Trophoblast cell (in vitro differentiated cells and primary cell): Measurements from ENCODE around the gene SMPD3.

ENCODE experiments used
- DNase-seq, 2 donors: peaks; one replicate each; pipeline ENCODE4 v3.0.0-alpha.2; 2016
- H2AFZ ChIP-seq: 2 replicates; pipeline ENCODE4 v1.6.1; 2013; ENCODE audit warnings: low read length, moderate library complexity, mild to moderate bottlenecking; ENCODE audit not compliant: insufficient read depth, poor library complexity
- H2AK5ac ChIP-seq: 2 replicates; pipeline ENCODE4 v1.6.1; 2013; ENCODE audit warnings: mild to moderate bottlenecking, low read length
- H2BK120ac ChIP-seq: 2 replicates; pipeline ENCODE4 v1.6.1; 2013; ENCODE audit warnings: low read length, mild to moderate bottlenecking, moderate library complexity; ENCODE audit not compliant: insufficient read depth, poor library complexity
- H2BK12ac ChIP-seq: 2 replicates; pipeline ENCODE4 v1.6.1; 2013; ENCODE audit warnings: mild to moderate bottlenecking, low read length, moderate library complexity
- H2BK5ac ChIP-seq: 2 replicates; pipeline ENCODE4 v1.6.1; 2013; ENCODE audit warnings: low read length, low read depth, moderate library complexity, mild to moderate bottlenecking; ENCODE audit not compliant: poor library complexity
- H3K14ac ChIP-seq: 2 replicates; pipeline ENCODE4 v1.6.1; 2013; ENCODE audit warnings: mild to moderate bottlenecking, low read length
- H3K18ac ChIP-seq: 2 replicates; pipeline ENCODE4 v1.6.1; 2013; ENCODE audit warnings: mild to moderate bottlenecking, low read length
- H3K23ac ChIP-seq: 2 replicates; pipeline ENCODE4 v1.6.1; 2013; ENCODE audit warnings: low read length
- H3K27ac ChIP-seq: 2 replicates; pipeline ENCODE4 v1.5.1; 2013; ENCODE audit warnings: low read depth, mild to moderate bottlenecking, inconsistent platforms, low read length, moderate library complexity
- H3K27me3 ChIP-seq: 2 replicates; pipeline ENCODE4 v1.6.1; 2013; ENCODE audit warnings: inconsistent platforms, mild to moderate bottlenecking, low read length, moderate library complexity; ENCODE audit not compliant: insufficient read depth
- H3K36me3 ChIP-seq, 2 experiments: 1 replicate in 1 of 2; 2 replicates in 1 of 2; pipeline ENCODE4 v1.6.1; 2013; ENCODE audit warnings: low read length in 2 of 2, mild to moderate bottlenecking in 2 of 2, moderate library complexity in 1 of 2; ENCODE audit not compliant: insufficient read depth in 2 of 2, control insufficient read depth in 1 of 2
- H3K4ac ChIP-seq: 2 replicates; pipeline ENCODE4 v1.6.1; 2013; ENCODE audit warnings: low read depth, mild to moderate bottlenecking, low read length, moderate library complexity
- H3K4me1 ChIP-seq, 2 experiments: 1 replicate in 1 of 2; 2 replicates in 1 of 2; pipeline ENCODE4 v1.6.1; 2013; ENCODE audit warnings: low read length in 2 of 2, mild to moderate bottlenecking in 2 of 2, moderate library complexity in 1 of 2; ENCODE audit not compliant: insufficient read depth in 2 of 2, control insufficient read depth in 1 of 2
- H3K4me2 ChIP-seq: 2 replicates; pipeline ENCODE4 v1.6.1; 2013; ENCODE audit warnings: inconsistent platforms, mild to moderate bottlenecking, low read length, moderate library complexity
- H3K4me3 ChIP-seq: 2 replicates; pipeline ENCODE4 v1.5.1; 2013; ENCODE audit warnings: mild to moderate bottlenecking, low read depth, low read length, inconsistent platforms
- H3K79me1 ChIP-seq: one replicate; pipeline ENCODE4 v1.6.1; 2013; ENCODE audit warnings: low read length
- H3K79me2 ChIP-seq: 2 replicates; pipeline ENCODE4 v1.6.1; 2013; ENCODE audit warnings: low read length, mild to moderate bottlenecking; ENCODE audit not compliant: control insufficient read depth, insufficient read depth, poor library complexity
- H3K9ac ChIP-seq: 2 replicates; pipeline ENCODE4 v1.6.1; 2013; ENCODE audit warnings: mild to moderate bottlenecking, low read length
- H3K9me3 ChIP-seq: 2 replicates; pipeline ENCODE4 v1.6.1; 2013; ENCODE audit warnings: low read depth, mild to moderate bottlenecking, control low read depth, inconsistent platforms, low read length; ENCODE audit not compliant: insufficient read depth
- H4K12ac ChIP-seq: 2 replicates; pipeline ENCODE4 v1.6.1; 2013; ENCODE audit warnings: low read depth, mild to moderate bottlenecking, low read length, moderate library complexity
- H4K8ac ChIP-seq: 2 replicates; pipeline ENCODE4 v1.6.1; 2013; ENCODE audit warnings: low read depth, mild to moderate bottlenecking, low read length, moderate library complexity
- H4K91ac ChIP-seq: one replicate; pipeline ENCODE4 v1.6.1; 2013; ENCODE audit warnings: low read depth, mild to moderate bottlenecking, low read length, moderate library complexity
- WGBS: extraction: QIAGEN DNeasy Blood & Tissue Kit; methylation state at CpG from one replicate; pipeline ENCODE4 v1.1.7; 2013; ENCODE audit warnings: missing lambda C conversion rate; ENCODE audit not compliant: insufficient read length, insufficient coverage; ENCODE audit errors: extremely low coverage; 5-methylcytosine and 5-hydroxymethylcytosine counted together

SMPD3 gene

DNA sequence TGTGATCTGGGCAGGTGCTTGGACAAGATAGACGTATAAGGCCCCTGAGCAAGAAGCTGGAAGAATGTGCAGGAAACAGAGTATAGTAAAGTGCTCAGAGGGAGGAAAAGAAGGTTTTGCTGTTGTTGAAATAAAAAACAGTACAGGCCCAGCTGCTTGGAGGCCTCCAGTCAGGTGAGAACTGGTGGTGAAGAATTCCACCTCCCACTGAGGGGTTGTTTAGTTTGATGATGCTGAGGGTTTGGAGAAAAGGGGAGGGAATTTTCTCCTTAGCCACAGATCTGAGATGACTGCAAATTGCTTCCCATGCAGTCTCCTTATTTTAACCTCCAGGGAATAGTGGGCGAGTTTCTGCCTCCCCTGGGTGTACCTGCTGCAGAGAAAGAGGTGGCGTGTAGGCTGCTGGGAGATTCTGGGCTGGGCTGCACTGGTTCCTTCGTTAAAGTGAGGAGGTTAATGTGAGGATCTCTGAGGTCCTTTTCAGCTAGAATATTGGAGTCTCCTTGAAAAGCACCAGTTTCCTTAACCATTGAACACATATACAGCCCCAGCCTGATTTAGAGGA is 25.8 kb downstream of the SMPD3 start:
- Histone ChIP-seq H2AK5ac (no peak overlapping the region), H4K91ac (no peak overlapping the region), H3K36me3 (no peaks in the 10 kb centered on the region), H3K27ac (no peak overlapping the region), H3K23ac (no peak overlapping the region), H4K12ac (no peak overlapping the region), H3K4ac (no peak overlapping the region), H3K18ac (no peak overlapping the region), H2BK5ac (no peak overlapping the region), H3K4me2 (no peak overlapping the region), H3K79me2 (no peaks in the 10 kb centered on the region), H2AFZ (no peak overlapping the region), H3K4me3 (no peak overlapping the region), H3K9ac (no peak overlapping the region), H4K8ac (no peak overlapping the region), H2BK120ac (no peak overlapping the region), H3K79me1 (no peaks in the 10 kb centered on the region), H2BK12ac (no peak overlapping the region), H3K27me3 (no peaks in the 10 kb centered on the region), H3K9me3 (peaks cover 3% of the 10 kb centered on the region), H3K4me1 (no peaks in the 10 kb centered on the region), H3K14ac (no peak overlapping the region)
- DNase-seq, result no peak
- WGBS, result no CpG with 5 or more reads among the region's 4 CpGs

DNA sequence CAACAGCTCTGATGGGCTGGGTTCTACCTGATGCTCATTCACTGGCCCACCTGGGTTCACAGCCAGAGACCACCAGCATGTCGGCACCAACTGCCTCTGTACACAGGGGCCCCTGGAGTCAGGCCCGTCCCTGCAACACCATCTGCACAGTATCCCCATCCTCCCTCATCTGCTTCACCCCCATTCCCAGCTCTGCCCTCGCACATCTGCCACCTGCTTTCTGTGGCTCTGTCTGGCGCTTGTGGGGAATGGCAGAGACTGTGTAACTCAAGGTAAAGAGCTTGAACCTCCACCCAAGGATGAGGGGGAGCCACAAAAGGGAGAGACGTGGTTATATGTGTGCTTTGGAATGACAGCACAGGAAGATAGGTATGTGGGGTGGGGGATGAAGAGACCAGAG is 27.2 kb downstream of the SMPD3 start:
- no peak overlapping the region for H2AFZ ChIP-seq
- H3K4me2 ChIP-seq, result no peak overlapping the region
- no peak overlapping the region for H2BK5ac ChIP-seq
- H3K14ac ChIP-seq, result no peak overlapping the region
- no peaks in the 10 kb centered on the region for H3K4me1 ChIP-seq
- H3K18ac ChIP-seq, result no peak overlapping the region
- peak overlapping the region; percentile 19 for H3K23ac ChIP-seq
- no peak overlapping the region for H4K12ac ChIP-seq
- no peak overlapping the region for H3K4me3 ChIP-seq
- H4K8ac ChIP-seq, result no peak overlapping the region
- no peak for DNase-seq
- H2BK120ac ChIP-seq, result no peak overlapping the region
- H3K9me3 ChIP-seq, result peaks cover 3% of the 10 kb centered on the region
- no peak overlapping the region for H3K9ac ChIP-seq
- no peak overlapping the region for H4K91ac ChIP-seq
- no peak overlapping the region for H2BK12ac ChIP-seq
- H3K27me3 ChIP-seq, result no peaks in the 10 kb centered on the region
- H3K36me3 ChIP-seq, result no peaks in the 10 kb centered on the region
- WGBS, result no CpG with 5 or more reads among the region's 5 CpGs
- no peak overlapping the region for H2AK5ac ChIP-seq
- no peak overlapping the region for H3K4ac ChIP-seq
- no peak overlapping the region for H3K27ac ChIP-seq
- H3K79me2 ChIP-seq, result no peaks in the 10 kb centered on the region
- no peaks in the 10 kb centered on the region for H3K79me1 ChIP-seq

DNA sequence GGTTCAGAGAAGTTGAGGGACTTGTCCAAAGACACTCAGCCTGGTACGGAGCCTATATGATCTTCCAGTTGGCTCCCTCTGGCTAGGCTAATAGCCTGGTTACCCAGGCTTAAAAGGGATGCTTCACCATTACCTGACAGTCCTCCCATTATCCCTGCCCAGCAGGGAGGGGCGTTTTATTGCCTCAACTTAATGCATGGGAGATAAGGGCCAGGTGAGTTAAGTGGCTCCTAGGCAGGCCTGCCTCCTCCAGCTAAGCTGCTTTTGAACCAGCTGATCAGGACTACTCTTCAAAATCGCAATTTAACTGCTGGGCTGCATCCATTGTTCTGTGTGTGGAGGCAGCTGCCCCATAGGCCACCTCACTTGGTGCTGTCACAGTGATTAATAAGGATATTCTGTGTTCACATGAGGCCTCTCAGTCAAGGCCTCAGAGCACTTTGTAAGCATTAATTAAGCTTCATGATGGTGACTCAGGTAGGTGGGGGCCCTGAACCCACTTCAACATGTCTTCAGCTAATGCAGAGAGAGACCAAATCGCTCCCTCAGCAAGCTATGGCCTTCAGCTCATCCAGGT is 27.9 kb downstream of the SMPD3 start:
- no peak overlapping the region for H4K91ac ChIP-seq
- H3K4ac ChIP-seq, result no peak overlapping the region
- H3K9me3 ChIP-seq, result peaks cover 3% of the 10 kb centered on the region
- no peaks in the 10 kb centered on the region for H3K79me2 ChIP-seq
- H3K18ac ChIP-seq, result no peak overlapping the region
- no peak overlapping the region for H2BK12ac ChIP-seq
- H3K27ac ChIP-seq, result no peak overlapping the region
- no peak overlapping the region for H3K23ac ChIP-seq
- H4K12ac ChIP-seq, result no peak overlapping the region
- no peak overlapping the region for H2AK5ac ChIP-seq
- H3K4me3 ChIP-seq, result no peak overlapping the region
- no peak overlapping the region for H4K8ac ChIP-seq
- H3K4me1 ChIP-seq, result no peaks in the 10 kb centered on the region
- H3K4me2 ChIP-seq, result no peak overlapping the region
- no peaks in the 10 kb centered on the region for H3K79me1 ChIP-seq
- H3K36me3 ChIP-seq, result no peaks in the 10 kb centered on the region
- H3K27me3 ChIP-seq, result no peaks in the 10 kb centered on the region
- no CpG with 5 or more reads among the region's 4 CpGs for WGBS
- H2BK120ac ChIP-seq, result no peak overlapping the region
- H3K9ac ChIP-seq, result no peak overlapping the region
- no peak overlapping the region for H3K14ac ChIP-seq
- no peak overlapping the region for H2AFZ ChIP-seq
- no peak overlapping the region for H2BK5ac ChIP-seq
- no peak for DNase-seq

DNA sequence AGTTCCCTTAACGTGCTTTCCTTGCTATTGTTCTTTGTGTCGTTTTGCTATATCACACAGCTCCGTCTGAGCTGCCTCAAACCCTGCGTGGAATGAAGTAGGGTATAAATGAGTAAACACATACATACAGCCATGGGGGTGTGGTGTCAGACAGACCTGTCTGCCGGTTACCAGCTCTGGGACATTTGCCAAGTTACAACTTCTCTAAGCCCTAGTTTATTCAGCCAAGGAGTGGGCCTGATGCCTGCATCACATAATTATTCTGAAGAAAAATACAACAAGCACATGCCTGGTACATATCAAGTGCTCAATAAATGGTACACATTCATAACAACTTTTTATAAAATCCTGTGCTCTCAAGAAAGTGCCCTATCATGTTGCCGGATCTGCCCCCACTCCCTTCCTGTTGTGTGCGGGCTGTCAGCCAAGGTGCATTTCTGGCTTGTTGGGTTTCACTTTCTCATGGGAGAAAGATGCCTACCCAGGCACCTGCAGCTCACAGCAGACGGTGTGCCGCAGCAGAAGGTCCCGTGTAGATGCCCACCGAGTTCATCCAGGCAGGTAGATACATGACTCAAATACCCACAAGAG is 30.5 kb downstream of the SMPD3 start:
- Histone ChIP-seq H3K4me3 (no peak overlapping the region), H2BK12ac (no peak overlapping the region), H2AK5ac (no peak overlapping the region), H3K27me3 (no peaks in the 10 kb centered on the region), H3K27ac (no peak overlapping the region), H4K12ac (no peak overlapping the region), H3K79me1 (no peaks in the 10 kb centered on the region), H4K8ac (no peak overlapping the region), H3K18ac (no peak overlapping the region), H2BK5ac (no peak overlapping the region), H2BK120ac (no peak overlapping the region), H3K79me2 (no peaks in the 10 kb centered on the region), H3K14ac (no peak overlapping the region), H4K91ac (no peak overlapping the region), H3K4me2 (no peak overlapping the region), H3K4ac (no peak overlapping the region), H2AFZ (no peak overlapping the region), H3K23ac (no peak overlapping the region), H3K9ac (no peak overlapping the region), H3K9me3 (peaks cover 5% of the 10 kb centered on the region), H3K4me1 (no peaks in the 10 kb centered on the region), H3K36me3 (no peaks in the 10 kb centered on the region)
- WGBS, result no CpG with 5 or more reads among the region's 11 CpGs
- peak; percentile 11 to 44 for DNase-seq
